ENCODE measurements around the gene ADAMTS7.
"Not testable (repeated sequence)": the region's sequence is repeated elsewhere in the genome, so short reads cannot be mapped to it uniquely, and the experiment has no call there.

The ADAMTS7 gene

GRCh38 chr15:78782402-78782801 lies 28.9 kb downstream of the ADAMTS7 start:
- DNase-seq (ENCODE audit: low read depth in 2 of 2), result not testable (repeated sequence)

- not testable (repeated sequence) for DNase-seq (ENCODE audit: low read depth in 2 of 2)
Measured at GRCh38 chr15:78781381-78781780, 29.9 kb downstream of the ADAMTS7 start.

- DNase-seq (ENCODE audit: low read depth in 2 of 2), result not testable (repeated sequence)
Measured at GRCh38 chr15:78779975-78780374, 31.3 kb downstream of the ADAMTS7 start.

DNA sequence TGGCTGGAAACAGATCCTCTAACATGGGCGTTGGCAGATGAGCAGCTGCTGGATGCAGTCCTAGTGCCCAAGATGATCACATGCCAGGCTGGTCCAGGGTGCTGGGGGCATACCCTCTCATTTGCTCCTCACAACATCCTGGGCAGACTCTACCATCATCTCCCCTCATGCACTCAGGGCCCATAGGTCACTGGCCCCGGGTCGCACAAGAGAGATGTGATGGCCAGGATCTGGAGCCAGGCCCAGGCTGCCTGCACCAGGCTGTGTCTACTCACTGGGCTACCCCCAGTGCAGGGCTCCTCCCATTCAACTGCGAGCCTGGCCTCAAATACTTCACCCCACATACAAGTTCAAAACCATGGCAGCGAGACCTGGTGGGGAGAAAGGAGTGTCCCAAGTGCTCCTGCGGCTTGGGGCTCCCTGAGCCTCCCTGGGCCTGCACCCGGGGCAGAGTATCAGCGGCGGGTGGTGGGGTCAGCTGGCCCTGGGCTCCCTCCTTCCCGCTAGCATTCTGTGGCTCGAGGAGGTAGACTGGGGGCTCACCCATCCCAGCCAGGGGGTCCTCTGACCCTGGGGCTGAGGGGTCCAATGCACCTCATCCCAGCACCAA lies 32.0 kb downstream of the ADAMTS7 start:
- not testable (repeated sequence) for DNase-seq (ENCODE audit: low read depth in 2 of 2)

DNA sequence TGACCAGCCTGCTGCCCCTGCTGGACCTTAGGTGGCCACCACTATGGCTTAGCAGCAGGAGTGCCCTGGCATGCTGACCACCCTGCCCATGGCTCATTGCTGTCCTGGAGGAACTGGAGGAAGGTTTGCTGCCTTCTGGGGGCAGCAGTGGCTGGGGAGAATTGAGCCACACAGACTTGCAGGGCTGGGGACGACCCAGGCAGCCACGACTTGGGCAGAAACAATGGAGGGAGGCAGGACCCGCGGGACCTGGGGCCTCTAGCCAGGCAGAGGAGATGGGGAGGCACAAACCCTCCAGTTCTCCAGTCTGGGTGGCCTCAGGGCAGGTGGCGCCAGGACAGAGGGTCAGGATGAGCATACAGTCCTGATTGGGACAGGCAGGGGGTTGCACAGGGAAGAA lies 32.8 kb downstream of the ADAMTS7 start:
- DNase-seq (ENCODE audit: low read depth in 2 of 2), result no peak

GRCh38 chr15:78777953-78778345 lies 33.3 kb downstream of the ADAMTS7 start:
- not testable (repeated sequence) for DNase-seq (ENCODE audit: low read depth in 2 of 2)

DNA sequence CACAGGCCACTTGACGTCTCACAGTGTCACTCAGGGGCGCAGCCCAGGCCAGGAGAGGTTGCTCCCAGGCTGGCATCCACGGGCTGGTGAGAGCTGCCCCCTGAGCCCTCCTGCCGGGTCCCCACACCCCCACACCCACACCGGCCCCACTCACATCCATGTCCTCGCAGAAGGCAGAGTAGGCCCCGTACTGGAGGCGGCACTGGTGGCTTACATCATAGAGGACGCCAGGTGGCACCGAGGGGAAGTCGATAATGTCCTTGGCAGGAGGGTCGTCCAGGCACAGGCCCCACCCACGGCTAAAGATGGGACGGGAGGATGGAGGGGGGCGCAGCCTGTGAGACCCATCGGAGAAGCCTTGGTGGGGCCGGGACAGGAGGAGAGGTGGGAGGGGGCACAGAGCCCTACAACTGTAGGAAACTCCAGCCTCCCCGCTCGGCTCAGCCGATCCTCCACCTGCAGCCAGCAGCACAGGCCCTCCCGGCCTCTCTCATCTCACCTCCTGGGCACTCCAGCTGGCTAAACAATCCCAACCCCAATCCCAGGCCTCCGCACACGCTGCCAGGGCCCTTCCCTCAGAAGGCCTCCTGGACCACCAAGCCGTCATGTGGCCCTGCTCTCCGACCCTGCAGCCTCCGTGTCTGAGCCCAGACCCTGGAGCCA lies 33.8 kb downstream of the ADAMTS7 start:
- DNase-seq (ENCODE audit: low read depth in 2 of 2), result not testable (repeated sequence)

GRCh38 chr15:78776046-78776925 lies 35.0 kb downstream of the ADAMTS7 start:
- not testable (repeated sequence) for DNase-seq (ENCODE audit: low read depth in 2 of 2)

- DNase-seq (ENCODE audit: low read depth in 2 of 2), result no peak
Measured at GRCh38 chr15:78775472-78775871, 35.8 kb downstream of the ADAMTS7 start.

DNA sequence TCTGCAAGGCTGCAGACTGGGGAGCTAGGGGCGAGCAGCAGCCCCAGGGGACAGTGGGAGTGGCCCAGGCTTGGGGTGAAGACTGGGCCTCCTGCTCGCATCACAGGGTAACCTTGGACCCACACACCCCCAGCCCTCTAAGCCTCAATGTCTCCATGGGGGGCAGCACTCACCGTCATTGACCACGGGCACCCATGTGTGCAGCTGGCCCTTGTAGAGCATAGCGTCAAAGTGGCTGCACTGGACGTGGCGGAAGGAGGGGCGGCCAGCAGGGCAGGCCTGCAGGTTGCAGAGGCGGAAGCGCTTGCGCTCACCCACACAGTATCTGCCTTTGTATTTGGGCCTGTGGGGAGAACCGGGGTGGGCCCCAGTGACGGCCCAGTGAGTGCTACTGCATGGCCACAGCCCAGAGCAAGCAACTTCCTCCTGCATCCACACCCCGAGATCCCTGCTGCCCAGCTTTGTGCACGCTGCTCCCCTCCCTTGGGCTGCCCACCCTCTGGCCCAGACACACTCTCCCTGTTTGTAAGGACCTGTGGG lies 36.7 kb downstream of the ADAMTS7 start:
- DNase-seq (ENCODE audit: low read depth in 2 of 2), result not testable (repeated sequence)

GRCh38 chr15:78773765-78774450 lies 37.4 kb downstream of the ADAMTS7 start:
- DNase-seq (ENCODE audit: low read depth in 2 of 2), result not testable (repeated sequence)

DNA sequence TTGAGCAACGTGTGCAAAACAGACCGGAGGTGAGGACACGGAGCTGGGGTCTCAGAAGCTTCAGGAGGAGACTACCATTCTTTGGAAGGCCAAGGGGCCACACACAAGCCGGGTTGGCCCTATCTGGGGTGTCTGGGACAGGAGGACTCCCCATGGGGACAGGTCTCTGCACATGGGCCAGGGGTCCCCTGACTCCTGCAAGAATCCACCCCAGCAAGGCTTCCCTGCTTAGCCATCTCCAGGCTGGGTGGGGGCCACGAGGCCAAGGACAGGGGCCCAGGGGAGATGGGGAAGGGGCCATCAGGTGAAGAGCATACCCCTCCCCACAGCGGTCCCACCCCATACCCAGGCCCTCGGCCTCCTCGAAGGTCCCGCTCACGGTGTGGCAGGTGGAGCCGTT lies 38.5 kb downstream of the ADAMTS7 start:
- DNase-seq (ENCODE audit: low read depth in 2 of 2), result no peak

GRCh38 chr15:78771436-78772000 lies 39.7 kb downstream of the ADAMTS7 start:
- DNase-seq (ENCODE audit: low read depth in 2 of 2), result not testable (repeated sequence)

DNA sequence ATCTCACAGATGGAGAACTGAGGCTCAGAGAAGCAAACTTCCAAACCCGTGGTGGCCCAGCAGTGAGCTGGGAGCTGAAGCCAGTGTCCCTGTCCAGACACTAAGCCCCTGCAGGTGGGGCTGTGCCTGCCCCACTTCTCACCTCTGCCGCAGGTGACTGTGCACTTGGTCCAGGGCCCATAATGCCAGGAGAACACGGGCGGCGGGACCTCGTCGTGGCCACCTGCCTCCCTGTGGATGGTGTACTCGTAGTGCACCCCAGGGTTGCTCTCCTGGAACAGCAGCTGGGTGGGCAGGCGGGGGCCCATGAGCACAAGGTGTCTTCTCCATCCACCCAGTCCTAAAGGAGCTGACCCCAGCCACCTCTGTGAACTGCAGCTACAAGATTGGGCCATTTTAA lies 40.2 kb downstream of the ADAMTS7 start:
- not testable (repeated sequence) for DNase-seq (ENCODE audit: low read depth in 2 of 2)

GRCh38 chr15:78769473-78770225 lies 41.6 kb downstream of the ADAMTS7 start:
- not testable (repeated sequence) for DNase-seq (ENCODE audit: low read depth in 2 of 2)

DNA sequence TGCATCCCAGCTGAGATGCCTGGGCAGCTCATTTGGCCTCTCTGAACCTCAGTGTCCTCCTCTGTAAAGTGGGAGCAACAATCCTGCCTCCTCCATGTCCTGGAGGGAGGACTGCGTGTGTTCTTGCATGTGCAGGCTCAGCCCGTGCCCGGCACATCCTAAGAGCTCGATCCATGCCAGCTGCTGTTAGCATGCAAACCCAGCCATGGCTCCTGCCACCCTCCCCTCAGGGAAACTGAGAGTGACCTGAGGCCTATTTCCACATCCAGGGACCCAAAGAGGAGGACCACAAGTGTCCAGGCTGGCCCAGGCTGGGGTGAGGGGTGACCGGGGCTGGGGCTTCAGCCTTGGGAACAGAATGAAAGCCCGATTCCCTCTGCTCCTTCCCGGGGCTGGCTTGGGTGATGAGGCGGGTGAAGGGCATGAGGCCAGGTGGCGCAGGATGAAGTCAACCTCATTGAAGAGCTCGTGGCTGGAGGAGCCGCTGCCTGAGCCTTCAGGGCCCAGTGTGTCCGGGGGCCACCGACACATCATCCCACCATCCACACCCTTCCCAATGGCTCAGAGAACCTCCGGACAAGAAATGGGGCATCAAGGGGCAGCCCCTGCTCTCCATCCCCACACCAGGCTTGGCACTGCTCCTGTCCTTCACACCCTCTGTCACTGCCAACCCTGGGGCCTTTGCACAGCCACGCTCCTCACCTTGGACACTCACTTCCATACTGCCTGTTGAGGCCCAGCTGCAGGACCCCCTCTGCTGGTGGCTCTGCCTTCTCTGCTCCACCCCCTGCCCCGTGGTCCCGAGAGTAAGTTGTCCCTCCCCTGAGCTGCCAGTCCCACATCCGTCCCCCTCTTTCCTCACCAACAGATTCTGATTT lies 42.5 kb downstream of the ADAMTS7 start:
- no peak for DNase-seq (ENCODE audit: low read depth in 2 of 2)

- no peak for DNase-seq (ENCODE audit: low read depth in 2 of 2)
Measured at GRCh38 chr15:78768096-78768495, 43.2 kb downstream of the ADAMTS7 start.

DNA sequence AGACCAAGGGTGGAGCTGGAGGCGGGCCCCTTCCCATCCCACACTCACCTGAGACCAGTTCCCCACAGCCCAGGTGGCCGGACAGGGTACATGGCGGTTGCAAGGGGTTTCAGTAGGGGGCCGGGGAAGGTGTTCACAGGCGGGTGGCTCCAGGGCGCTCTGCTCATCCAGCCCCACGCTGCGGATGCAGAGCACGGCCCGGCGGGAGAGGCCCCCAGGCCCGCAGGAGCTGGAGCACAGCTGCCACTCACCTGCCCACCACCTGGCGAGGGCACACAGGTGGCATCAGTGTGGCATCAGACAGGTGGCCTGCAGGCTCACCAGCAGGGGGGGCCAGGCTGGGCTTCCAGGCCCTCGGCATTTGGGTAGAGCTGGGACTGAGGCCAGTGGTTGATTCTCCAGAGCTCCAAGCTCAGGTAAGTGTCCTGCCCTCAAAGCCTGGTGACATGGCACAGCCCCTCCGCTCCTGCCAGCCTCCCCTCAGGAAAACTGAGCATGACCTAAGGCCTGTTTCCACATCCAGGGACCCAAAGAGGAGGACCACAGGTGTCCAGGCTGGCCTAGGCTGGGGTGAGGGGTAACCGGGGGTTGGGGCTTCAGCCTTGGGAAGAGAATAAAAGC lies 43.8 kb downstream of the ADAMTS7 start:
- DNase-seq (ENCODE audit: low read depth in 2 of 2), result no peak

GRCh38 chr15:78766641-78767071 lies 44.6 kb downstream of the ADAMTS7 start:
- not testable (repeated sequence) for DNase-seq (ENCODE audit: low read depth in 2 of 2)

Measured in stimulated activated CD4-positive, alpha-beta T cell treated with anti-CD3 and anti-CD28 coated beads, Interleukin-15, amount 100 ng/mL, for 48 hours (primary cell).